Ovary (tissue), 3 donors: ENCODE results near the gene N4BP2L2.

Experiments used
- EP300 ChIP-seq: sonication (generic); formaldehyde crosslinking; IDR thresholded peaks from one replicate; pipeline ENCODE4 v1.6.1; 2017; ENCODE audit warnings: antibody characterized with exemption
- POLR2A ChIP-seq: fragments of 450-650 bp; IDR thresholded peaks from one replicate; pipeline ENCODE4 v1.6.1; 2017; ENCODE audit warnings: antibody characterized with exemption, mild to moderate bottlenecking, moderate library complexity
- TF ChIP-seq, protein P1 (sequence below), 3 donors: fragments of 450-650 bp in 2 of 3; fragments of 200-600 bp in 1 of 3; IDR thresholded peaks; one replicate each; pipeline versions ENCODE4 v1.5.1 to v1.8.0; 2016 to 2022; ENCODE audit warnings: antibody characterized with exemption in 3 of 3, mild to moderate bottlenecking in 1 of 3
- donor health status: DM: no; HTN: no; CAD: no.

DNA sequence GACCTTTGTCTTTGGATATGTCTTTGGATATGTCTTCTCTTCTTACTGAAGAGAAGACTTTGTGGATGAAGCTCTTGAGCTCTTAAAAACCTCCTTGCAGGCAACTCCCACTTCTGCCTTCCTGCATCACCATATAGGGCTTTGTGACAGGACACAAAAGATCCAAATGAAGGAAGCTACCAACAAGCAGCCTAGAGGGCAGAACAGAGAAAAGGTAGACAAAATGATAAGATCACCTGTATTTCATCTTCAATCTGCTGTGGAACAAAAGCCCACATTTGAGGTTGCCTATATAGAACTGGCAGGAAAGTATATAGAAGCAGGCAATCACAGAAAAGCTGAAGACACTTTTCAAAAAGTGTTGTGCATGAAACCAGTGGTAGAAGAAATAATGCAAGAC, 153.2 kb downstream of the N4BP2L2 start:
- TF ChIP-seq, protein P1, sequence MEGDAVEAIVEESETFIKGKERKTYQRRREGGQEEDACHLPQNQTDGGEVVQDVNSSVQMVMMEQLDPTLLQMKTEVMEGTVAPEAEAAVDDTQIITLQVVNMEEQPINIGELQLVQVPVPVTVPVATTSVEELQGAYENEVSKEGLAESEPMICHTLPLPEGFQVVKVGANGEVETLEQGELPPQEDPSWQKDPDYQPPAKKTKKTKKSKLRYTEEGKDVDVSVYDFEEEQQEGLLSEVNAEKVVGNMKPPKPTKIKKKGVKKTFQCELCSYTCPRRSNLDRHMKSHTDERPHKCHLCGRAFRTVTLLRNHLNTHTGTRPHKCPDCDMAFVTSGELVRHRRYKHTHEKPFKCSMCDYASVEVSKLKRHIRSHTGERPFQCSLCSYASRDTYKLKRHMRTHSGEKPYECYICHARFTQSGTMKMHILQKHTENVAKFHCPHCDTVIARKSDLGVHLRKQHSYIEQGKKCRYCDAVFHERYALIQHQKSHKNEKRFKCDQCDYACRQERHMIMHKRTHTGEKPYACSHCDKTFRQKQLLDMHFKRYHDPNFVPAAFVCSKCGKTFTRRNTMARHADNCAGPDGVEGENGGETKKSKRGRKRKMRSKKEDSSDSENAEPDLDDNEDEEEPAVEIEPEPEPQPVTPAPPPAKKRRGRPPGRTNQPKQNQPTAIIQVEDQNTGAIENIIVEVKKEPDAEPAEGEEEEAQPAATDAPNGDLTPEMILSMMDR (IDR thresholded peaks at IDR 0.05) = no peak
- TF ChIP-seq POLR2A (no peak), EP300 (no peak)
